ENCODE measurements around the gene ODF2L. TPM values are rescaled to one million over a fixed set of nuclear protein-coding genes. Genes with fewer than 3 reads are reported as not detected.

Gene ODF2L
- total and polyA plus RNA-seq, 2 experiments from 2014 or later = 33.0 to 50.0 TPM

GRCh38 chr1:86429122-86429725 is 33.1 kb upstream of the ODF2L start:
- Histone ChIP-seq H3K27me3 (replicated peaks; ENCODE audit: insufficient read depth) (no peaks in the 10 kb centered on the region), H3K36me3 (ENCODE audit: low read depth) (no peaks in the 10 kb centered on the region), H3K4me2 (ENCODE audit: unreplicated experiment) (peak overlapping the region; percentile 36), H3K27ac (peak overlapping the region; percentile 84), H4K20me1 (ENCODE audit: insufficient read depth) (no peaks in the 10 kb centered on the region), H3K4me3 (no peak overlapping the region; the same call in 1 of the 2 replicates), H3K9me3 (ENCODE audit: low read depth) (no peaks in the 10 kb centered on the region), H3F3A (ENCODE audit: insufficient read depth) (peaks cover 27% of the 10 kb centered on the region), H3K9me2 (ENCODE audit: insufficient read depth) (no peaks in the 10 kb centered on the region; the same call in 1 of the 2 replicates), H2AFZ (peak overlapping the region; percentile 72), H3K4me1 (ENCODE audit: insufficient read depth) (peaks cover 22% of the 10 kb centered on the region), H3K9ac (peak overlapping the region; percentile 43), H3K79me2 (ENCODE audit: insufficient read depth) (no peaks in the 10 kb centered on the region)
- 78% methylated on average over 7 of the region's 7 CpGs for whole genome bisulfite sequencing, 2 experiments (ENCODE audit: low coverage in 1 of 2, low lambda C conversion rate in 2 of 2, missing lambda C conversion rate in 2 of 2)
- peak; percentile 38 for DNase-seq
- in situ Hi-C loops (cut with MboI) = no loop called here
- TF ChIP-seq EZH2 (IDR thresholded peaks at IDR 0.05; ENCODE audit: insufficient read depth, poor library complexity, severe bottlenecking) (no peak), EZH2phosphoT487 (IDR thresholded peaks at IDR 0.05; ENCODE audit: insufficient read depth, low read depth) (no peak)

- DNase-seq = no peak
- TF ChIP-seq EZH2phosphoT487 (IDR thresholded peaks at IDR 0.05; ENCODE audit: insufficient read depth, low read depth) (no peak), EZH2 (IDR thresholded peaks at IDR 0.05; ENCODE audit: insufficient read depth, poor library complexity, severe bottlenecking) (no peak)
- H3K36me3 ChIP-seq (ENCODE audit: low read depth) = no peaks in the 10 kb centered on the region
- H4K20me1 ChIP-seq (ENCODE audit: insufficient read depth) = no peaks in the 10 kb centered on the region
- no peaks in the 10 kb centered on the region; the same call in 1 of the 2 replicates for H3K9me2 ChIP-seq (ENCODE audit: insufficient read depth)
- no peaks in the 10 kb centered on the region for H3K9me3 ChIP-seq (ENCODE audit: low read depth)
- H3K79me2 ChIP-seq (ENCODE audit: insufficient read depth) = no peaks in the 10 kb centered on the region
- H3K4me3 ChIP-seq = no peak within 1 kb of the TSS
- no peak within 1 kb of the TSS for H3K9ac ChIP-seq
- in situ Hi-C loops (cut with MboI) = no loop called here
- 0 out of 2 replicates have a peak within 1 kb of the TSS, but pooled peaks have one; percentile 35 for H2AFZ ChIP-seq
- H3K27me3 ChIP-seq (replicated peaks; ENCODE audit: insufficient read depth) = no peaks in the 10 kb centered on the region
- peaks cover 7% of the 10 kb centered on the region for H3F3A ChIP-seq (ENCODE audit: insufficient read depth)
- no peak within 1 kb of the TSS for H3K27ac ChIP-seq
- peaks cover 9% of the 10 kb centered on the region for H3K4me1 ChIP-seq (ENCODE audit: insufficient read depth)
- H3K4me2 ChIP-seq (ENCODE audit: unreplicated experiment) = no peak within 1 kb of the TSS
Observed at GRCh38 chr1:86423873-86424272, 27.8 kb upstream of the ODF2L start, which contains the start of gene CLCA2. CLCA2 (plus strand) TSS chr1:86424171; CDS start chr1:86424248, 77 bp downstream.

GRCh38 chr1:86423473-86423872 is 27.4 kb upstream of the ODF2L start:
- no peaks in the 10 kb centered on the region for H3K27me3 ChIP-seq (replicated peaks; ENCODE audit: insufficient read depth)
- in situ Hi-C loops (cut with MboI) = no loop called here
- H3F3A ChIP-seq (ENCODE audit: insufficient read depth) = peaks cover 3% of the 10 kb centered on the region; the same call in 1 of the 2 replicates
- no peaks in the 10 kb centered on the region for H3K36me3 ChIP-seq (ENCODE audit: low read depth)
- no peak overlapping the region for H3K9ac ChIP-seq
- no peaks in the 10 kb centered on the region for H3K9me3 ChIP-seq (ENCODE audit: low read depth)
- H3K4me1 ChIP-seq (ENCODE audit: insufficient read depth) = peaks cover 7% of the 10 kb centered on the region
- no peak for TF ChIP-seq EZH2phosphoT487 (IDR thresholded peaks at IDR 0.05; ENCODE audit: insufficient read depth, low read depth)
- no peak for TF ChIP-seq EZH2 (IDR thresholded peaks at IDR 0.05; ENCODE audit: insufficient read depth, poor library complexity, severe bottlenecking)
- H3K4me3 ChIP-seq = no peak overlapping the region
- H3K79me2 ChIP-seq (ENCODE audit: insufficient read depth) = no peaks in the 10 kb centered on the region
- H4K20me1 ChIP-seq (ENCODE audit: insufficient read depth) = no peaks in the 10 kb centered on the region
- no peak for DNase-seq
- no peak overlapping the region for H3K27ac ChIP-seq
- 0 out of 2 replicates have a peak overlapping the region, but pooled peaks have one; percentile 35 for H2AFZ ChIP-seq
- no peaks in the 10 kb centered on the region; the same call in 1 of the 2 replicates for H3K9me2 ChIP-seq (ENCODE audit: insufficient read depth)
- H3K4me2 ChIP-seq (ENCODE audit: unreplicated experiment) = no peak overlapping the region

GRCh38 chr1:86421601-86422280 is 25.6 kb upstream of the ODF2L start:
- no peak overlapping the region for H3K4me3 ChIP-seq
- TF ChIP-seq EZH2phosphoT487 (IDR thresholded peaks at IDR 0.05; ENCODE audit: insufficient read depth, low read depth) = no peak
- TF ChIP-seq EZH2 (IDR thresholded peaks at IDR 0.05; ENCODE audit: insufficient read depth, poor library complexity, severe bottlenecking) = no peak
- H4K20me1 ChIP-seq (ENCODE audit: insufficient read depth) = no peaks in the 10 kb centered on the region
- in situ Hi-C loops (cut with MboI) = no loop called here
- no peak overlapping the region for H3K9ac ChIP-seq
- 0 out of 2 replicates have a peak overlapping the region, but pooled peaks have one; percentile 26 for H2AFZ ChIP-seq
- WGBS, 2 experiments (ENCODE audit: low coverage in 1 of 2, low lambda C conversion rate in 2 of 2, missing lambda C conversion rate in 2 of 2) = 66 to 68% methylated on average over 7 of the region's 7 CpGs
- H3K4me2 ChIP-seq (ENCODE audit: unreplicated experiment) = peak overlapping the region; percentile 19
- H3K27me3 ChIP-seq (replicated peaks; ENCODE audit: insufficient read depth) = no peaks in the 10 kb centered on the region
- no peaks in the 10 kb centered on the region for H3K36me3 ChIP-seq (ENCODE audit: low read depth)
- H3K79me2 ChIP-seq (ENCODE audit: insufficient read depth) = no peaks in the 10 kb centered on the region
- H3K27ac ChIP-seq = no peak overlapping the region
- peak; percentile 61 for DNase-seq
- H3K9me2 ChIP-seq (ENCODE audit: insufficient read depth) = no peaks in the 10 kb centered on the region
- no peaks in the 10 kb centered on the region for H3F3A ChIP-seq (ENCODE audit: insufficient read depth)
- no peaks in the 10 kb centered on the region for H3K9me3 ChIP-seq (ENCODE audit: low read depth)
- H3K4me1 ChIP-seq (ENCODE audit: insufficient read depth) = peaks cover 7% of the 10 kb centered on the region

Data from GM23248 (cell line).